ENCODE results near the gene KCNG4.

- TF ChIP-seq CTCF (IDR thresholded peaks at IDR 0.05; ENCODE audit: extremely low read depth in 1 of 2, insufficient read depth in 1 of 2, low read depth in 1 of 2, low read length in 2 of 2): no peak
- TF ChIP-seq MAX (IDR thresholded peaks at IDR 0.05; ENCODE audit: insufficient read depth, insufficient read length): no peak
- TF ChIP-seq POLR2AphosphoS5 (IDR thresholded peaks at IDR 0.05; ENCODE audit: insufficient read depth, low read depth, low read length): no peak
- TF ChIP-seq POLR2A (IDR thresholded peaks at IDR 0.05; ENCODE audit: low read depth, low read length): no peak
- TF ChIP-seq GATA2 (IDR thresholded peaks at IDR 0.05; ENCODE audit: insufficient read depth, insufficient read length, low read depth, low read length): no peak
Observed at GRCh38 chr16:84182104-84182503, 57.7 kb downstream of the KCNG4 start.
